ENCODE results near the gene GCNT4.

- TF ChIP-seq, protein P1, sequence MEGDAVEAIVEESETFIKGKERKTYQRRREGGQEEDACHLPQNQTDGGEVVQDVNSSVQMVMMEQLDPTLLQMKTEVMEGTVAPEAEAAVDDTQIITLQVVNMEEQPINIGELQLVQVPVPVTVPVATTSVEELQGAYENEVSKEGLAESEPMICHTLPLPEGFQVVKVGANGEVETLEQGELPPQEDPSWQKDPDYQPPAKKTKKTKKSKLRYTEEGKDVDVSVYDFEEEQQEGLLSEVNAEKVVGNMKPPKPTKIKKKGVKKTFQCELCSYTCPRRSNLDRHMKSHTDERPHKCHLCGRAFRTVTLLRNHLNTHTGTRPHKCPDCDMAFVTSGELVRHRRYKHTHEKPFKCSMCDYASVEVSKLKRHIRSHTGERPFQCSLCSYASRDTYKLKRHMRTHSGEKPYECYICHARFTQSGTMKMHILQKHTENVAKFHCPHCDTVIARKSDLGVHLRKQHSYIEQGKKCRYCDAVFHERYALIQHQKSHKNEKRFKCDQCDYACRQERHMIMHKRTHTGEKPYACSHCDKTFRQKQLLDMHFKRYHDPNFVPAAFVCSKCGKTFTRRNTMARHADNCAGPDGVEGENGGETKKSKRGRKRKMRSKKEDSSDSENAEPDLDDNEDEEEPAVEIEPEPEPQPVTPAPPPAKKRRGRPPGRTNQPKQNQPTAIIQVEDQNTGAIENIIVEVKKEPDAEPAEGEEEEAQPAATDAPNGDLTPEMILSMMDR (IDR thresholded peaks at IDR 0.05 in 4 of 5, conservative IDR thresholded peaks at IDR 0.05 in 1 of 5) = no peak
- TF ChIP-seq POLR2A (IDR thresholded peaks at IDR 0.05) = no peak
Observed at GRCh38 chr5:75021219-75021618, 31.1 kb downstream of the GCNT4 start.

All from gastrocnemius medialis (tissue), 4 donors.